Osteoblast (primary cell): ENCODE results near the gene DIO1. TPM values are rescaled to one million over a fixed set of nuclear protein-coding genes. Genes with fewer than 3 reads are reported as not detected.

Experiments used
- DNase-seq: peaks from one replicate; pipeline ENCODE4 v3.0.0; 2011; ENCODE audit warnings: low spot score, mixed read lengths; ENCODE audit not compliant: insufficient read length; ENCODE audit errors: missing footprints
- H2AFZ ChIP-seq: 2 replicates; pipeline ENCODE4 v1.6.0; 2011; ENCODE audit warnings: mild to moderate bottlenecking, low read length
- H3K27ac ChIP-seq: 2 replicates; pipeline ENCODE4 v1.5.1; 2011; ENCODE audit warnings: mild to moderate bottlenecking, low read depth, low read length, moderate library complexity
- H3K27me3 ChIP-seq: 2 replicates; pipeline ENCODE4 v1.6.0; 2012; ENCODE audit warnings: mild to moderate bottlenecking, control low read depth, inconsistent platforms, low read length, moderate library complexity; ENCODE audit not compliant: insufficient read depth
- H3K36me3 ChIP-seq: 2 replicates; pipeline ENCODE4 v1.5.1; 2011; ENCODE audit warnings: mild to moderate bottlenecking, low read length, control low read depth, moderate library complexity; ENCODE audit not compliant: insufficient read depth
- H3K4me1 ChIP-seq: 2 replicates; pipeline ENCODE4 v1.5.1; 2011; ENCODE audit warnings: mild to moderate bottlenecking, low read length, control low read depth, moderate library complexity; ENCODE audit not compliant: insufficient read depth
- H3K4me2 ChIP-seq: 2 replicates; pipeline ENCODE4 v1.6.0; 2011; ENCODE audit warnings: mild to moderate bottlenecking, low read length; ENCODE audit not compliant: insufficient read depth
- H3K4me3 ChIP-seq: fragments of 200-600 bp; sonication (generic); 3 replicates; pipeline ENCODE4 v1.5.1; 2012; ENCODE audit warnings: mild to moderate bottlenecking, low read length, inconsistent platforms; ENCODE audit not compliant: insufficient read depth
- H3K79me2 ChIP-seq: 2 replicates; pipeline ENCODE4 v1.6.0; 2012; ENCODE audit warnings: mild to moderate bottlenecking, low read length, control low read depth, inconsistent platforms; ENCODE audit not compliant: insufficient read depth
- H3K9me3 ChIP-seq: 2 replicates; pipeline ENCODE4 v1.5.1; 2011; ENCODE audit warnings: low read depth, low read length, control low read depth
- H4K20me1 ChIP-seq: 2 replicates; pipeline ENCODE4 v1.6.0; 2012; ENCODE audit warnings: mild to moderate bottlenecking, low read length, control low read depth; ENCODE audit not compliant: insufficient read depth
- total RNA-seq: library from RNA; depleted of rRNA; stranded (reverse); fragments of >200 nt; gene quantifications from 2 replicates; pipeline ENCODE4 v1.2.3, GENCODE V29; 2012
- TF ChIP-seq, protein P1 (sequence below): IDR thresholded peaks from 2 replicates; pipeline ENCODE4 v1.5.1; 2011; ENCODE audit warnings: mild to moderate bottlenecking, low read depth, low read length, moderate library complexity; ENCODE audit errors: extremely low read depth

Gene DIO1
- total RNA-seq, 1 donor: not detected

DNA sequence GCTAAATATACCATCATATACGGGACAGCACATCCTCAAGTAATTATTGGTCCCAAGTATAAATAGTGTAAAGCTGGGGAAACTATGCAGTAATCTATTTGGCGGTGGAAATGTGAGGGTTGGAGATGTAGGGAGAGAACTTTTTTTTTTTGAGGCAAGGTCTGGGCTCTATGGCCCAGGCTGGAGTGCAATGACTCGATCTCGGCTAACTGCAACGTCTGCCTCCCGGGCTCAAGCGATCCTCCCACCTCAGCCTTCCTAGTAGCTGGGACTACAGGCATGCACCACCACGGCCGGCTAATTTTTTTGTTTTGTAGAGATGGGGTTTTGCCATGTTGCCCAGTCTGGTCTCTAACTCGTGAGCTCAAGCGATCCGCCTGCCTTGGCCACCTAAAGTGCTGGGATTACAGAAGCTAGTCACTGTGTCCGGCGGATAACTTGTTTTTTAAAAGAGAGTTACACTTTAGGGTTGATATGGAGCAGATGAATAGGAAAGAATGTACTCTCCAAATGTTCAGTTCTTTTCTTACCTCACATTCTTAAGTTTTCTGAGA lies 49.6 kb downstream of the DIO1 start:
- Histone ChIP-seq H3K27me3 (no peaks in the 10 kb centered on the region), H3K79me2 (peaks cover 61% of the 10 kb centered on the region), H3K4me3 (no peak overlapping the region)

DNA sequence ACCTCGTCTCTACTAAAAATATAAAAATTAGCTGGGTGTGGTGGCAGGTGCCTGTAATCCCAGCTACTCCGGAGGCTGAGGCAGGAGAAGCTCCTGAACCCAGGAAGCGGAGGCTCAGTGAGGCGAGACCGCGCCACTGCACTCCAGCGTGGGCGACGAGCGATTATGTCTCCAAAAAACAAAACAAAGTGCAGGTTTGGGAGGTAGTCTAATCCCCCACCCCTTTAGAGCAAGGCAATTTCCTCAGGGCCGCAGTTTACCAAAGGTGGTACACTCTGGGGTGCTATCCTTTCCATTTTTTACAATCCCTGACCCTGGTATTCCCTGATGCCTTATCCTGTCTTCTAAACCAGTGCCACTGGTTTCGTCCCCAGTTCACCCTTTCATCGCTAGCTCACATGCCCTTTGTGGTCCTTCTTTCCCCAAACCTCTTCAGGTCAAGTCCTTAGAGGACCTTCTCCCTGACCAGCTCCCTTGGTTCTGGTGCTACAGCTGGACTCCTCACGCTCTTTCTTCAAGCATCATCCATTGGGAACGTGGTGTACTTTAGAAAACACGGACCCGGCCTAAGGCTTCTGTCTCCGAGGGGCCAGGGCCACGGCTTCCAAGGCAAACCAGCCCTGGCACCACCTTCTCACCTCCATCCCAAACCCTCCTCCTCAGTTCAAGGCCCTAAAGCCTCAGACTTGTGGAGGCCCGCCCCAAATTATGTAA lies 50.6 kb downstream of the DIO1 start:
- TF ChIP-seq, protein P1, sequence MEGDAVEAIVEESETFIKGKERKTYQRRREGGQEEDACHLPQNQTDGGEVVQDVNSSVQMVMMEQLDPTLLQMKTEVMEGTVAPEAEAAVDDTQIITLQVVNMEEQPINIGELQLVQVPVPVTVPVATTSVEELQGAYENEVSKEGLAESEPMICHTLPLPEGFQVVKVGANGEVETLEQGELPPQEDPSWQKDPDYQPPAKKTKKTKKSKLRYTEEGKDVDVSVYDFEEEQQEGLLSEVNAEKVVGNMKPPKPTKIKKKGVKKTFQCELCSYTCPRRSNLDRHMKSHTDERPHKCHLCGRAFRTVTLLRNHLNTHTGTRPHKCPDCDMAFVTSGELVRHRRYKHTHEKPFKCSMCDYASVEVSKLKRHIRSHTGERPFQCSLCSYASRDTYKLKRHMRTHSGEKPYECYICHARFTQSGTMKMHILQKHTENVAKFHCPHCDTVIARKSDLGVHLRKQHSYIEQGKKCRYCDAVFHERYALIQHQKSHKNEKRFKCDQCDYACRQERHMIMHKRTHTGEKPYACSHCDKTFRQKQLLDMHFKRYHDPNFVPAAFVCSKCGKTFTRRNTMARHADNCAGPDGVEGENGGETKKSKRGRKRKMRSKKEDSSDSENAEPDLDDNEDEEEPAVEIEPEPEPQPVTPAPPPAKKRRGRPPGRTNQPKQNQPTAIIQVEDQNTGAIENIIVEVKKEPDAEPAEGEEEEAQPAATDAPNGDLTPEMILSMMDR: no peak
- peaks cover 72% of the 10 kb centered on the region for H3K79me2 ChIP-seq
- H3K4me3 ChIP-seq: peak overlapping the region; percentile 88
- no peaks in the 10 kb centered on the region for H3K27me3 ChIP-seq
- peaks cover 6% of the 10 kb centered on the region for H4K20me1 ChIP-seq
- peaks cover 19% of the 10 kb centered on the region for H3K4me1 ChIP-seq
- H3K36me3 ChIP-seq: no peaks in the 10 kb centered on the region
- H2AFZ ChIP-seq: peak overlapping the region; percentile 89
- peak; percentile 84 for DNase-seq
- H3K4me2 ChIP-seq: peak overlapping the region; percentile 90
- peak overlapping the region; percentile 87 for H3K27ac ChIP-seq
- no peaks in the 10 kb centered on the region for H3K9me3 ChIP-seq

More for the DNA sequence above, 49.6 kb downstream of the DIO1 start:
- Histone ChIP-seq H3K27ac (no peak overlapping the region), H2AFZ (no peak overlapping the region), H4K20me1 (no peaks in the 10 kb centered on the region), H3K9me3 (no peaks in the 10 kb centered on the region), H3K4me1 (peaks cover 20% of the 10 kb centered on the region), H3K4me2 (no peak overlapping the region), H3K36me3 (no peaks in the 10 kb centered on the region)
- TF ChIP-seq, protein P1: no peak
- no peak for DNase-seq

DNA sequence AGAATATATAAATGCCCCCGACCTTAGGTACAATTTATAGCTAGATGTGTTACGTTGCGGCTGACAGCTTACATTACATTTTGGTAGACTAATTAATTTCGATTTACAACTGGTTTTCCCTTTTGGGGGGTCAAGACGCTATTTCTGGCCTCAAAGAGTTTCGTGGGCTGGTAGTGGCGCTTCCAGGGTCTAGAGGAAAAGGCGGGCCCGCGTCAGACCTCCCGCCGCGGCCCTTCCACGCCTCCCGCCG lies 51.1 kb downstream of the DIO1 start:
- TF ChIP-seq, protein P1: no peak
- H3K27me3 ChIP-seq: no peaks in the 10 kb centered on the region
- peak overlapping the region; percentile 87 for H3K27ac ChIP-seq
- peaks cover 73% of the 10 kb centered on the region for H3K79me2 ChIP-seq
- peak overlapping the region; percentile 90 for H3K4me2 ChIP-seq
- H3K36me3 ChIP-seq: no peaks in the 10 kb centered on the region
- no peaks in the 10 kb centered on the region for H3K9me3 ChIP-seq
- H4K20me1 ChIP-seq: peaks cover 10% of the 10 kb centered on the region
- DNase-seq: no peak
- H3K4me3 ChIP-seq: peak overlapping the region; percentile 88
- H3K4me1 ChIP-seq: peaks cover 19% of the 10 kb centered on the region
- peak overlapping the region; percentile 89 for H2AFZ ChIP-seq

DNA sequence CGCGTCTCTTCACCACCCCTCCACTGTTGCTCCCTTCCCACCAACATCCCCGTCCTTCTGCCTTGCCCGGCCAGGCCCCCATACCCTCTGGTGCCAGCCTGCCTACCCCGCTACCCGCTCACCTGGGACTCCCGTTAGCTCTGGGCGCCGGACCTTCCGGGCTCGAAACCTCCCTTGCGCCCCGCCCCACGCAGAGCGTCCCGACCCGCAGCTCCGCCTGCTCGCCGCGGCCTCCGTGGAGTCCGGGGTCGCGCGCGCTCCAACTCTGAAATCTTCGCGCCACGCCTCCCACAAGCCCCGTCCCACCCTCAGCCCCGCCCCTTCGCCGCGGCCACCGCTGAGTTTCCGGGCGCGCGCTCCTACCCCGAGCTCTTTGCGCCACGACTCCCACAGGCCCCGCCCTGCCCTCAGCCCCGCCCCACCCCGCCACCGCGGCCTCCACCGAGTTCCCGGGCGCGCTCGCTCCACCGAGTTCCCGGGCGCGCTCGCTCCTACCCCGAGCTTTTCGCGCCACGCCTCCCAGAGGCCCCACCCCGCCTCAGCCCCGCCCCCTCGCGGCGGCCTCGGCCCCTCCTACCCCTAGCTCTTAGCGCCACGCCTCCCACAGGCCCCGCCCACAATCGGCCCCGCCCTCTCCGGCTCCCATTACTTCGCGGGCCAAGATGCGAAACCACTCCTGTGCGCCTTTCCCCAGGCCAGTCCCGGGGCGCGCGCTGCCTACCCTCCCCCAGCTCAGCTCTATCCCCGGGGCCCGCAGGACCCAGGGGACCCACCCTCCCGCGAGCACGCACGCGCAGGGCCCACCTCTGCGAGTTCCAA lies 51.7 kb downstream of the DIO1 start, which contains the start of gene IFT25:
Gene IFT25, minus strand, starts transcription at position 267 of the 819 bp plus-strand sequence. CDS start 5,617 bp downstream, outside the sequence.
- H3K4me1 ChIP-seq: peaks cover 19% of the 10 kb centered on the region
- DNase-seq: peak; percentile 99
- peak within 1 kb of the TSS; percentile 87 for H3K27ac ChIP-seq
- peak within 1 kb of the TSS; percentile 90 for H3K4me2 ChIP-seq
- H4K20me1 ChIP-seq: peaks cover 11% of the 10 kb centered on the region
- H3K4me3 ChIP-seq: peak within 1 kb of the TSS; percentile 88
- H2AFZ ChIP-seq: peak within 1 kb of the TSS; percentile 89
- TF ChIP-seq, protein P1: no peak
- no peaks in the 10 kb centered on the region for H3K27me3 ChIP-seq
- no peaks in the 10 kb centered on the region for H3K9me3 ChIP-seq
- H3K79me2 ChIP-seq: peaks cover 76% of the 10 kb centered on the region
- no peaks in the 10 kb centered on the region for H3K36me3 ChIP-seq
